Daoy (cell line): ENCODE data around the gene FSTL4. TPM values are rescaled to one million over a fixed set of nuclear protein-coding genes. Genes with fewer than 3 reads are reported as not detected.

ENCODE experiments used
- DNase-seq: peaks from one replicate; pipeline ENCODE4 v3.0.0-alpha.2; 2015; ENCODE audit warnings: low read depth
- total RNA-seq: library from RNA; depleted of rRNA; stranded (reverse); fragments of >200 nt; shearing (Covaris generic); gene quantifications from 2 replicates; pipeline ENCODE4 v1.2.3, GENCODE V29; 2014

FSTL4 gene
- total RNA-seq, 1 experiment from 2014 or later = 0.11 TPM

DNA sequence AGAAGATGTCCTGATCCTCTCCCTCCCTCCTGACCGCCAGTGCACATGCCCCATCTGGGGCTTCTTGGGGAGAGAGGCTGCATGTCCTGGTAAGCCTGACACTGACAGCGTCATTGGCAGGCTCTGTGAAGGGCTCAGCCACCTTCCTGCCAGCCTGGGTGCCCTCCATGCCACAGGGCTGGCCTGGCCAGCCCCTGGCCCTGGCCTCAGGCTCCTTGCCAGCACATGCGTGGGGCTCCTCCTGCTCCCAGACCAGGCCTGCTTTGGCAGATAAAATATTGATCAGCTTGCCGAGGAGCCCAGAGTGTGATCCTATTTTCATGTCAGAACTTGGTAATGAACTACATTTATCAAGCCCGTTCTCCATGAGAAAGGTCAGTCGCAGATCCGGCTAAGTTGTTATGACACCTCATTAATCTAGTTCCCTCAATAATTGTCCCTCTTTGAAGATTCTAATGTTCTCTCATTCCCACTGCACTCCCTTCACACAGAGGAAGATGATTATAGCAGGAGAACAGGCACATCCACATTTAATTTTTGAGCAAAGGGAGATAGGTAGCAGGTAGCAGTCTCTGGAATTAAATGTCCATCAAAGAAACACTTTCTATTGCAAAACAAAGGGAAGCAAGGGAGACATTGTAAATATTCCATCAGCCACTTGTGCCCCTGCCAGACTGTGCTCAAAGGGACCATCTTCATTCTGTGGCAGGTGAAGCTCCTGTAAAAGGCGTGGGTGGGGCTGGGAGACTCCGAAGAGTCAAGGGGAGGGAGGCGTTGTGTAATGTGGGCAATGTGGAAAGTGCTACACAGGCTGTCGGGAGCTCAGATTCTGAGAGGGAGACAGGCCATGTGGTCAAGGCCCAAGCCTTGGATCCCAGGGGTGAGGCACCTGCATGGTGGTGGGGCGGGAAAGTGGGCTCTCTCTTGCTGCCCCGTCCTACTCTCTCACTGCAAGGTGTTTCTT lies 288.6 kb downstream of the FSTL4 start:
- no peak for DNase-seq

- DNase-seq = no peak
Measured at GRCh38 chr5:133322743-133323142, 289.6 kb downstream of the FSTL4 start.

GRCh38 chr5:133321833-133322420 lies 290.4 kb downstream of the FSTL4 start:
- DNase-seq = no peak

DNA sequence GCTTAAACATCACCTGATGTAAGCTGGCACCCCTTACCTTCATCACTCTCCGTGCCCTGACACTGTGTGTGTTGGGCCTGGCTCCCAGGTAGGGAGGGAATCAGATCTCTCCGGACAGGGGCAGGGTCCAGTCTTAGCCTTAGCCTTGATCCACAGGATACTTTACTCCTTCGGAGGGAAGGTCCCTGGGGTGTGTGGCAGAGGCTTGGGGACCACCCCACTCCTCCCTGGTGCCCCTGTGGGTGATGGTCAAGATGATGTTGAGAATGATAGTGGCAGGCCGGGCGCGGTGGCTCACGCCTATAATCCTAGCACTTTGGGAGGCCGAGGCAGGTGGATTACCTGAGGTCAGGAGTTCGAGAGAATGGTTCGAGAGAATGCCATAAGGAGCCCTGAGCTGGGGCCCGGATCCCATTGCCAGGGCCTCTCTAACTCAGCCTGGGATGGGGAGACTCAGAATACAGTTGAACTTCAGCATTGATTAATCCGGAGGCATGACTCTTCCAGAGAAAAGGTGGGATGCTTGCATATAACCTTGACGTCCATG lies 291.0 kb downstream of the FSTL4 start:
- DNase-seq = no peak

GRCh38 chr5:133319905-133320520 lies 292.3 kb downstream of the FSTL4 start:
- DNase-seq = no peak

GRCh38 chr5:133319244-133319643 lies 293.1 kb downstream of the FSTL4 start:
- DNase-seq = no peak

DNA sequence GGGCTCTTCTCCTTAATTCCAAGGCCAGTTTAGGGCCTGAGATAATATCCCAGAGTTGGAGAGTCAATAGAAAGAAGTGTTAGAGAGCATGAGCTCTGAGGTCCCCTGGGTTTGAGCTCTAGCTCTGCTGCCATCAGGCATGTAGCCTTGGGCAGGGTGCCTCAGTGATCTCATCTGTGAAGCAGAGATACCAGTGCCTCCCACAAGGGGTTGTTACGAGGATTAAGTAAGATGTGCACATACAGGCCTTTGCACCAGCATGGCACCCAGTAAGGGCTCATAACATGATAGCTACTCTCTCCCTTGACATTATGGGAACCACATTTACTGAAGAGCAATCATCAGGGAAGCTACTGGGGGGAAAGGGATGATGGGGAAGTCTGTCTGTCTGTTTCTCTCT lies 294.8 kb downstream of the FSTL4 start:
- DNase-seq = no peak

GRCh38 chr5:133316346-133317343 lies 295.7 kb downstream of the FSTL4 start:
- peak; percentile 26 for DNase-seq

DNA sequence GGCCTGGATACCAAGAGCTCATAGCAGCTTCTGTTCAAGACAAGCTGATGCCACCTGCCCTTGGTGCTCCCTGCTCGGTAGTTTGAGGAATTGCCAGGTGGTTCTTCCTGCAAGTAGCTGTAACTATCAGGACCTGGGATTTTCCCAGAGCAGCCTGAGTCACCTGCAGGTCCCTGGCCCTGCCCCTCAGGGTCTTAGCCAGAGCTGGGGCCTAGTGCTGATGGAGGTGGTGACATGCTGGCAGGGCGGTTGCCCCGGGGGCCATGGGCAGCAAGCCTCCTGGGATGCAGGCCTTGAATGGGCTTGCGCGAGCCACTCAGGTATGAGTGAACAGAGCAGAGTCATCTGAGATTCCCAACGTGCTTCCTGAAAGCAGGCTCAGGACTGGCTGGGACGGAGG lies 298.3 kb downstream of the FSTL4 start:
- DNase-seq = no peak

- no peak for DNase-seq
Measured at GRCh38 chr5:133311176-133311575, 301.2 kb downstream of the FSTL4 start.

DNA sequence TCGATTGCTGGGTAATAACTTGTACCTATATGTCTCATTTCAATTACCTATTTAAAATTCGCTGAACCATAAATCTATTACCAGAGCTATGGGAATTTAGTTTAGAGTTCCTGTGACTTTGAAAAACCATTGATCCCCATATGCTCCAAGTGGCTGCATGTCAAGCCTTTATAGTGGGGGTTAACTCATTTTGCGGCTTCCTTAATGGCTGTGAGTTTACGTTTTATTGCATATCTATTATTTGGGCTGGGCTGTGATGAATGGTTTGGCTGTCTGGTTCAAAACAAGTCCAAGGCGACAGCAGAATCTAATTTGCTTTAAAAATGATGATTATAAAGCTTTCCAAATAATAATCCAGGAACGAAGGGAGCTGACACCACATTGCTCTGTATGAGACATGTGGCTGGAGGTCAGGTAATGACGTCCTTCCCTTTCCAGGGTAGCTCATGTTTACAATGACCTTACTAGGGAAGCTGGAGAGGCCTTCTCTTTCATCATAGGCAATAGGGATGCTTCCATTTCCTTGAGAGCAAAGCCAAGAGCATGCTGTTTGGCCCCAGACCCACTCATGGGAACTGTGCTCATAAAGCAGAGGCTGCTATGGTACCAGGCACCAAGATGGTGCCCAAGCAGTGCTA lies 302.2 kb downstream of the FSTL4 start:
- DNase-seq = no peak

GRCh38 chr5:133309166-133309795 lies 303.1 kb downstream of the FSTL4 start:
- DNase-seq = no peak

DNA sequence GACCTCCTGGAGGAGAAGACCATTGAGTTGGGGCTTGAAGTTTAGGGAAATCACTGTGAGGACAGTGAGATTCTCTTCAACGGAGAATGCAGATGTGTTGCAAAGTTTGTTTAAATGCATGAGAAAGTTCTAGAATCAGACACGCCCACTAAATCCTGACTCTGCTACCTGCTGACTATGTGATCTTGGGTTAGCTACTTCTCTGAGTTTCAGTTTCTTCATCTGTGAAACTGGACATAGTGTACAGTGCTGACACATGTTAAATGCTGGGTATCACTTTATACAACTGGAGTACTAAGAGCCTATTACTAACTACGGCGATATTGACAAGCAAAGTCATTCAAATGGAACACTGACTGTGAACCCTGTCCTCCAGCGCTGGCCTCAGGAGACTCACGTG lies 305.1 kb downstream of the FSTL4 start:
- DNase-seq = no peak

DNA sequence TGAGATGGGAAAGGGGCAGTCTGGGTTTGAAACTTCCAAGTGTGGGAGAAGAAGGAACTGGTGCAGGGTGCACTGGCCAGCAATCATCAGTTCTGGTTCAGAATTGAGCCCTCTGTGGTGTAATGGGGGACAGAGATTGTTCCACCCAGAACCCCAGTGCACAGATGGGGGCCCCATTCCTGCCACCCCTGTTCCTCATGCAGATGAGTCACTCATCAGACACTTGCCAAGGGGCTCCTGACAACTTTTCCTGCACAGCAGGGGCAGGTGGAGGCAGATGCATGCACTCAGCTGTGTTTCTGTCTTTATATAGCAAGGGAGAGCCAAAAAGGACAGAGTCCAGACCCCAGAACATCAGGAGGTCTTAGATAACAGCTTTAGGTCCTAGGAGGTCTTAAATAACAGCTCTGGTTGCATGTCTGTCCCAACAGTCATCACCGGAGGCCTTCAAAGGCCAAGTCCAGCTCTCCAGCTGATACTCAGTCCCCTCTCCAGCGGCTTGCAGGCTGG lies 307.6 kb downstream of the FSTL4 start:
- no peak for DNase-seq

DNA sequence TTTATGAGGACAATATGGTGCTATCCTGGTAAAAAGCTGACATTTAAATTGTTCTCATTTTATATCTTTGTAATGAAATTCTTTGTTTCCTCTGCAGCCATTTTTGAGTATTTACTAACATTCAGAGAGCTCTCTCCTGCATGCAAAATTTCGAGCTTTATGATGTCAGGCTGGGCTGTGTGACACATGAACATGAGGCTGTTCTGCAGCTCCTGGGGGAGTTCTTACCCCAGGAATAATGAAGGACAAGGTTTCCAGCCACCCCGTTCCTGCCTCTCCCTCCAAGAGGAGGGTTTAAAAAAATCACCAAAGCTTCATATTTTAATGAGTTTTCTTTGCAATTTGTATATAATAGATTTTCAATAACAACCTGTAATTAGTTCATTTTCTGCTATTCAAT lies 308.2 kb downstream of the FSTL4 start:
- no peak for DNase-seq

DNA sequence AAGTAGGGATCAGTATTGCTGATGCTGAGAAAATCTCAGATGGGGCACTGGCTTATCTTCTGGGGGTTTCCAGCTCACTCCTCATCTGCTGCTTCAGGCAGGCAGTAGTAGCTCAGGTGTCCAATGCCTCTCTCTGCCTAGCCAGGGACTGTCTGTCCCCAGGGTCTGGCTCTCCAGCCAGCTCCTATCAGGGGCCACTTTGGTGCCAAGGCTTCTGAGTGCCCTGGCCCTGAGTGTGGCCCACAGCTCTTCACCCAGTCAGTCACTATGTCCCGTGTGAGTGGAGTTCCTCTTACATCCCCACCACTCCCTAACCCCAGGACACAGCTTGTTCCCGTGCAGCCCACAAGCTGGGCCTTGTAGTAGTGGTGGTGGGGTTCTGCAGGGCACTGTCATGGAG lies 309.0 kb downstream of the FSTL4 start:
- no peak for DNase-seq

DNA sequence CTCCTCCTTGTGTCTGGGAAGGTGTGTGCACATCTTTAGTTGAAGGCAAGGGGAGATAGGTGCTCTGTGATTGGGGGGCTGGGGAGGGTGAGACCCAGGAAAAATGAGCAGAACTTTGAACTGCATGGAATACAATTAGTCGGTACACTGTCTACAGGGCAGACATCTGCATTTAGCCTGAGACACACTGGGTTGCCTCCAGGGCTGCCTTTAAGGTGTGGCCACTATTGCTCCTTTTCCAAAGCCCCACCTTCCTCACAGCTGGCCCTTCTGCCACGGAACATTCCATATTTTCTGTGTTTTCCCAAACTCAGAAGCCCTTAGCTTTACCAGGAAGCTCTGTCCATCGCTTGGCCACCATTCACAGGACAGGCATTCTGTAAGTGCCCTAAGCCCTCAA lies 312.6 kb downstream of the FSTL4 start:
- DNase-seq = no peak

- DNase-seq = no peak
Measured at GRCh38 chr5:133299021-133299420, 313.3 kb downstream of the FSTL4 start.

- no peak for DNase-seq
Measured at GRCh38 chr5:133298447-133298846, 313.9 kb downstream of the FSTL4 start.

GRCh38 chr5:133297293-133297692 lies 315.0 kb downstream of the FSTL4 start:
- peak; percentile 39 for DNase-seq
